ENCODE data around the gene CDH13. TPM values are rescaled to one million over a fixed set of nuclear protein-coding genes. Genes with fewer than 3 reads are reported as not detected.

CDH13 gene
- polyA plus RNA-seq, 1 donor: 57.0 TPM

- no peak for DNase-seq
These were observed 378.3 kb downstream of the CDH13 start for GRCh38 chr16:83004868-83005652.

- DNase-seq: no peak
These were observed 378.9 kb downstream of the CDH13 start for GRCh38 chr16:83005653-83006160.

GRCh38 chr16:83010776-83011720 lies 384.3 kb downstream of the CDH13 start:
- DNase-seq: no peak

DNA sequence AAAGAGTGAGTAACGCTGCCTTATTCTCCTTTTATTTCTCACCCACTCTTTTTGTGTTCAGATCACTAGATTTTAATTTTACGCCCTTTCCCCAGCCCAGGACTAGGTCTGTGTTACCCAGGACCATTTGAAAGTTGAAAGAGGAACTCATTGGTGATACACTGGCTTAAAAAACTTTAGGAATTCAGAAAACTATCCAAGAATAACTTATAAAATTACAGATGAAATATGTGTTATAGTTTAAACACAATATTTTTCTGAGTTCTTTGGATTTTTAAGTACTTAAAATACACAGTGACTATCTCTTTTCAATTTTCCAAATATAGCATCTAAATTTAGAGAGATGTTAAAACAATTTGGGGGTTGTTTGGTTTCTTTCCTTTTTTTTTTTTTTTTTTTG lies 385.2 kb downstream of the CDH13 start:
- DNase-seq: no peak

GRCh38 chr16:83013071-83013470 lies 386.3 kb downstream of the CDH13 start:
- DNase-seq: no peak

DNA sequence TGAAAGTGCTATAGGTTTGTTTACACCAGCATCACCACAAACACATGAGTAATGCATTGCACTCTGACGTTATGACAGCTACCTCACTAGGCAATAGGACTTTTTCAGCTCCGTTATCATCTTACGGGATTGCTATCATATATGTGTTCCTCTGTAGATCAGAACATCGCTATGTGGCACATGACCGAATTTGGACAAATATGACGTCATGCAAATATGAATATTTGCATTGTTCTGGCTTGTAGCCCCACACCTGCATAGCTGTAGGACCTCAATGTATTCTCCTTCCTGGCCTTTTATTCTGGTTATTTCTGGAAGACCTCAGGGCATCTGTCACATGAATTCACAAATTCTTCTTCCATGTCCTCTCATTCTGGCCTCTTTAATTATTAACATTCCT lies 393.2 kb downstream of the CDH13 start:
- no peak for DNase-seq

DNA sequence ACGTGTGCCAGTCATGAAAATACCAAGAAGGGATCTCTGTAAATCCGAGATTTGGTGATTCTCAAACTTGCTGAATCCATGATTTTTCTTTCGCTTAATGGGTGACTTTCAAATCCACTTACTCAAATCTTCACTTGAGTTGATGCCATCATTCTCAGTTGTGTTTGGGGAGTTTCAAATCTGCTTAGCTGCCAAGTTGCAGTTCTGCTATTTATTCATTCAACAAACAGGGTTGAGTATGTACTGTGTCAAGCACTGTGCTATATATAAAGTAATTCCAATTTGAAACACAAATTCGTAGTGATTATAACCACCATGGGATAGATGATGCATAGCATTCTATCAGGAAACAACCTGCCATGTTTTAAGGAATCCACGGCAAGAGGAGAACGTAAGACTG lies 394.3 kb downstream of the CDH13 start:
- DNase-seq: no peak

- DNase-seq: no peak
These were observed 395.0 kb downstream of the CDH13 start for GRCh38 chr16:83021746-83022145.

GRCh38 chr16:83023011-83023410 lies 396.2 kb downstream of the CDH13 start:
- DNase-seq: no peak

DNA sequence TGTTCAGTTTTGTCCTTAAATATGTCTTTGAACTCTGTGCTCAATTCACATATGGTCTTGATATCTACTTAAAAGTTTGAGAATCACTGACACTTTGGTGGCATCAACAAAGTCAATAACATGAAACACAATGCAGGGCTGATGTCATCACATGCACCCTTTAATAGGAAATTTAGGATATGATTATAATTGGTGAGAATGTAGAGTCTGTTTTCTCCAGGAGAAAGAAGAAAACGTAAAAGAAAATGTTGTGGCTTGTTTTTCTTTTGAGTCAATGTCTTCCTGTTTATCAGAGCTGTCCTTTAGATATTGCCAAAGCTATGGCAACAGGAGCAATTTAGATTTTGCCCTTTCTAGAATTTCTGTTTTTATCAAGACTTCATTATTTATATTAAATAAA lies 396.9 kb downstream of the CDH13 start:
- no peak for DNase-seq

DNA sequence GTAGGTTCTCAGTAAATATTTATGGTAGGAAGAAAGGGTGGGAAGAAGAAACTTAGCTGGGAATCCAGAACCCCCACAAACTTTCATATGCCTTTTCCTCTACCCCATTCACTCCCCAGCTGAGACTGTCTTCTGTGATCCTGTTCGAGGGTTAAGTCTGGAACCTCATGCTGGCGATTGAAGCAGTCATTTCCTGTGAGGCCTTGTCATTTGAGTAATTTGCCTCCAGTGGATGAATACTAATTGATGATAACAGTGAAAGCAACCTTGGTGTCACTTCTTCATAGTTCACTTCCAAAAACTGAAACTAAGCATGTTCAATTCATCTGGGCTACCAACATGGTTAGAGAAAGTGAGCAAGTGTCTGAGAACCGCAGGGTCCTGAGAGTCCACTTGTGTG lies 401.2 kb downstream of the CDH13 start:
- DNase-seq: no peak

DNA sequence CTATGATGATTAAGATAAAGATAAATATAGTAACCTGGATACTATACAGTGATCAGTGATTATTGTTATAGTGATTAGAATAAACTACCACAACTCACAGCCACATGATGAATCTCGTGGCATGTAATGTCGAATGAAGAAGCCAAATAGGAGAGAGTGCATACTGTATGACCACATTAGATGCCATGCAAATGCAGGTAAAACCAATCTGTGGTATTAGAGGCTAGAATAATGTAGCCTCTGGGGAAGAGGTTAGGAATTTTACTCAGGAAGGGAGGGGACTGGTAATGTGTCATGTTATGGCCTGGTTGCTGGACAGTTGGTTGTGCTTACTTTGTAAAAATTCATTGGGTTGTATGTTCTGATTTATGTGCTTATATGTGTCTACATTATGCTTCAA lies 402.7 kb downstream of the CDH13 start:
- no peak for DNase-seq

DNA sequence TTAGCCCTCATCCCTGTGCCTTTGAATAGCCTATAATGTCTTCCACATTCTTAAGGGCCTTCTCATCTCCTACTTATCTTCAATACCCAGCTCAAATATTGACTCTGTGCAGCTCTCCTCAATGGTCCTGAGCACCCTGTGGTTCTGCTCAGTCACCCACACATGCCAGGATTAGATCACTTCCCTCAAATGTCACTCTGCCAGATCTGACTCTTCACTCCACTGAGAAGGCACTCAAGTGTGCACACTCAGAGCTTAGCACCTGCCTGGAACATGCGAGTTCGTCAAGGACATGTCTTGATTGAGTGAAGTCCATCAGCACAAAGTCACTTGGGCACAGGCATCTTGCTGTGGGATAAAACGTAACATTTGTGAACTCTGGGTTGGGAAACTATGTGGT lies 404.8 kb downstream of the CDH13 start:
- DNase-seq: no peak

- DNase-seq: no peak
These were observed 410.3 kb downstream of the CDH13 start for GRCh38 chr16:83037102-83037501.

GRCh38 chr16:83037884-83038283 lies 411.1 kb downstream of the CDH13 start:
- no peak for DNase-seq

DNA sequence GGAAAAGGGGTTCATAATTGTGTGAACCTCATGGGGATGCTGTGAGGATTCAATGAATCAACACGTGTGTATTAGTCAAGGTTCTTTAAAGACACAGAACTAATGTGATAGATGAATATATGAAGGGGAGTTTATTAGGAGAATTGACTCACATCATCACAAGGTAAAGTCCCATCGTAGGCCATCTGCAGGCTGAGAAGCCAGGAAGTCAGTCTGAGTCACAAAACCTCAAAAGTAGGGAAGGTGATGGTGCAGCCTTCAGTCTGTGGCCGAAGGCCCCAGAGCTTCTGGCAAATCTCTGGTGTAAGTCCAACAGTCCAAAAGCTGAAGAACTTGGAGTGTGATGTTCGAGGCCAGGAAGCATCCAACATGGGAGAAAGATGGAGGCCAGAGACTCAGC lies 413.4 kb downstream of the CDH13 start:
- DNase-seq: no peak

GRCh38 chr16:83044589-83044988 lies 417.8 kb downstream of the CDH13 start:
- no peak for DNase-seq

GRCh38 chr16:83045790-83046189 lies 419.0 kb downstream of the CDH13 start:
- DNase-seq: peak; percentile 4

- no peak for DNase-seq
These were observed 419.9 kb downstream of the CDH13 start for GRCh38 chr16:83046664-83047063.

GRCh38 chr16:83051451-83051850 lies 424.7 kb downstream of the CDH13 start:
- no peak for DNase-seq

- no peak for DNase-seq
These were observed 427.5 kb downstream of the CDH13 start for GRCh38 chr16:83054283-83054682.

DNA sequence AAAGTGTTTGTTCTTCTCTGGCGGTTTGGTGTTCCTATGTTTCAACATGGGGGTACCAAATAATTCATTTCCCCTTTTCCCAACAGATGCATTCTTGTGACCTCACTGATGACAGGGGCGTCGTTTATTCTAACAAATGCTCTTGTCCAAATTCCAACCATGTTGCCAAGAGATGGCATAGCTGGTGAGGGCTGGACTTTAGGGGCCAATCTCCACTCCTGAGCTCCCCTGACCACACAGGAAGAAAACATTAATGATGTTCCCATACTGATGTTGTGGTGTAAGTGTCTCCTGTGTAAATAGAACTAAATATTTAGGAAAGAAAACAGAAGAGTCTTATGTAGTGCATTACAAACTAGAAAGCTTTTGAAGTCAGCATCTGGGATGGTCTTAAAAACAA lies 431.6 kb downstream of the CDH13 start:
- DNase-seq: no peak

DNA sequence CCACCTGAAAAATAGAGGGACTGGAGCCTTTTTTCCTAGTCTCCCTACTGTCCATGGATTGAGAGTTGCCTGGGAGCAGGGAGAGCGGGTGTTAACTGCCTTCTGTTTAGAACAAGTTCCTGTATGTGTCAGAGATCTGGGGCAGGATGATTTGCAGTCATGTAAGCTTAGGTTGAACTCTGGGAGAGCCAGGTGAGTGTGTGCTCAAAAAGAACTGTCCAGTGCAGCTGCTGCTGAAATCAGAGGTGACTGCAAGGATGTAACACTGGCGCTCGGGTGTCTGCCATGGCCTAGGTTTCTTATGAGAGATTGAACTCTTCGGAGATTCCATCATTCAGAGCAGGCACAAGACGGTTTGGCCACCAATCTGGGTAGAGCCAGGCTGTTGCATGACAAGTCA lies 432.5 kb downstream of the CDH13 start:
- no peak for DNase-seq

- no peak for DNase-seq
These were observed 439.2 kb downstream of the CDH13 start for GRCh38 chr16:83066011-83066410.

Measured in hindlimb muscle (tissue), 1 donor.